ENCODE data around the gene KLHL36.

The KLHL36 gene

DNA sequence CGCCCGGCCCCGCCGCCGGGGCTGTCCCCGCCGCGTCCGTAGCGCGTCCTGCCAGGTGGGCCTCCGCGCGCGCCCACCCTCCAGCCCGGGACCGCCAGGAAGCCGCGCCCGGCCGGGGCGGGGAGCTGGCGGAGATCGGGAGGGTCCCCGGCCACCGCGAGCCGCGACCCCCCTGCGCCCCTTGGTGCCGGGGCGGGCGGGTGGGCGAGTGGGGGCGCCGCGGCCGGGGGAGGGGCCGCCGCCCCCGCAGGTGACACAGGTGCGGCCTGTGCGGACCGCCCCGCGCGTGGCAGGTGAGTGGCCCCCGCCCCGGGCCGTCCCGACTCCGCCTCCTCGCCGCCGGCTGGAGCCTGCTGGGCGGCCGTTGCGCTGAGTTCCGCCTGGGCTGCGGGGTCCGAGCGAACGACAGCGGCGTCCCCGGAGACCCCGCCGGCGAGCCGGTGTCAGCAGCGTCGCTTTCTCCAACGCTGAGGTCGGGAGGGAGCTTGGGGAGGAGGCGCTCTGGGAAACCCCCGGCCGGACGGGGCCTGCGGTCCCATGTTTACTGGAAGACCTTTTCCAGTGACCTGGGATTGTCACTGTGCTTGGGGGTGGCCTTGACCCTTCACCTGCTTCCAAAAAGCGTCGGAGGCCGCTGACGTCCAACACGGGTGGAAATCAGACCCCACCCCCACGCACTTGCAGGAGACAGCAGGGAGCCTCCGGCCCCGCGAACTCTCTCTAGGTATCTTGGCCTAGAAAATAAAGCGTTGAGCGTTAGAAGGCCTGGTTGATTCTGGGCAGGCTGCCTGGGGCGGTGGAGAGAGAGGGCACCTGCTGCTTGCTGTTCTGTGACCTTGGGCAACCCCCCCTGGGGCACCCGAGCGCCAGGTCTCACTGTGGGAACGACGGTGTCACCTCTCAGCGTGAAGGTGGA lies 542 bp downstream of the KLHL36 start:
- peak; percentile 57 for DNase-seq

DNA sequence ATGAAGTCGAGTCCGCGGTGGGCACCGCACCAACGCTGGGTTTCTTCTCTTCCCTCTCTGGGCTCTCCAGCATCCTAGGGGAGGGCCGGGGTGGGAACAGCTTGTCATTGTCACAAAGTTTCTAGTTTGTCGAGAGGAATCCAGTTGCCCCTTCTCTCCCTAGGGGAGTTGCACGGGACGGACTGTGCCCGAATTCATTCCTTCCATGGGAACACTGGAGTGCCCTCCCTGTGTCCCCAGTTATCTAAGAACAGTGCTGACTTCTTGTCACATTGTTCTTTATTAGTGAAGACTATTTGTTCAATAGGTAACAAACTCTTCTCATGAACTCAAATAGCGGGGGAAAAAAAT lies 1.2 kb downstream of the KLHL36 start:
- DNase-seq: no peak

DNA sequence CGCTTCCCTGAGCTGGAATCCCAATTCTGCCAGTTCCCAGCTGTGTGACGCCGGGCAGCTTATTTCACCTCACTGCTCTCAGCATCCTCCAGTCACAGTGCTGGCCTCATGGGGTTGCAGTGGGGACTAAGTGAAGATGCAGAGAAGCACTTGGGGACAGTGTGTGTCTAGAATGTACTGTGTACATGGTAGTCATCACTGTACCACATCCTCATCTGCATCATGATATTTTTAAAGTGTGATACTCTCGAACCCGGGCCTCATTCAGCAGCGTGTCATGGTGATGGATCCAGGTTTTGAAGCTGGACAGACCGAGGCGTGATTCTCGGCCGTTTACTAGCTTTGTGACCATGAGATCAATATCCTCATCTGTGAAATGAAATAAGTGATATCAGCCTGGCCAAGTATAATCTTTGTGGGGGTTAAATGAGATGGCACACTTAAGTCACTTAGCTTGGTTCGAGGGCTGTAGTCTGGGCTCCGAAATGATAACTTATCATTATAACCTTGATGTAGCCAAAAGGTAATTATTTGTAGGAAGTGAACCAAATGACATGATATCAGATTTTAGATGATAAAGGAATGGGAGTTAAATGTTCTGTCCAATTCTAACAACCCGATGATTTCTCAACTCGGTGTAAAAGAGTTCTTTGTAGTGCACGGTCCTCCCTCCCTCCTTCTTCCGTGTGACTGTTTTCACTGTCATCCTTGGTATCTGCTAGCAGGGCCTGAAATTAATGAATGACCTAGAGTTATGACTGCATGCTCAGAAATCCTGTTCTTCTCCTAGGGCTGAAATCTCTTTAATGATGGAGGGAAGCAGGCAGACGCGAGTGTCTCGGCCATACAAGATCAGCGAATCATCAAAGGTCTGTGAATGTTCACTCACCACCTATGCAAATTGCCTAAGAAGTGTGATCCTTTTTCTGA lies 2.0 kb downstream of the KLHL36 start:
- no peak for DNase-seq

DNA sequence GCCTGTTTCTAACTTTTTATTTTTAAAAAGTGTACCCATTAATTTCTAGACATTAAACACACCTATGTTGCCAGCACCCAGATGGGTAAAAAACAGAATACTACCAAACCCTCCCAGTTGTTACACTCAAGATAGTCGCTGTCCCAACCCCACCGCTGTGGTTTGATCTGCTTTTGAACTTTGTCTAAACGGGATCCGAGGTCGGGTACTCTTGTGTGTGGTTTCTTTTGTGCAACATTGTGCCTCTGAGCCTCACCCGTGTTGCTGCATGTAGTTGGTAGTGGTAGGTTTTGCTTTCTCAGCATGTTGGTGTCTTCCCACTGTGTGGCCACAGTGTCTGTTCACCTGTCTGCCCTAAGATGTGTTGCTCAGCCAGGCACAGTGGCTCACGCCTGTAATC lies 4.3 kb downstream of the KLHL36 start:
- peak; percentile 42 for DNase-seq

DNA sequence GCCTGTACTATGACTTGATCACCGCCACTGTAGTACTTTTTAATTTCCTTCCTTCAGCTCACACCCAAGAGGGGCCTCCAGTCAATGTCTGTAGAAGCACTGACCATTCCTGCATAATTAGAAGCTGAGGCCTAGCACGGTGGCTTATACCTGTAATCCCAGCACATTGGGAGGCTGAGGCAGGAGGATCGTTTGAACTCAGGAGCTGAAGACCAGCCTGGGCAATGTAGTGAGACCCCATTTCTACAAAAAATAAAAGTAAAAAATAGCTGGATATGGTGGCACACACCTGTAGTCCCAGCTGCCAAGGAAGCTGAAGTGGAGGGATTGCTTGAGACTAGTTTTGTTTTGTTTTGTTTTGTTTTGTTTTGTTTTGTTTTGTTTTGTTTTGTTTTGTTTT lies 5.9 kb downstream of the KLHL36 start:
- no peak for DNase-seq

DNA sequence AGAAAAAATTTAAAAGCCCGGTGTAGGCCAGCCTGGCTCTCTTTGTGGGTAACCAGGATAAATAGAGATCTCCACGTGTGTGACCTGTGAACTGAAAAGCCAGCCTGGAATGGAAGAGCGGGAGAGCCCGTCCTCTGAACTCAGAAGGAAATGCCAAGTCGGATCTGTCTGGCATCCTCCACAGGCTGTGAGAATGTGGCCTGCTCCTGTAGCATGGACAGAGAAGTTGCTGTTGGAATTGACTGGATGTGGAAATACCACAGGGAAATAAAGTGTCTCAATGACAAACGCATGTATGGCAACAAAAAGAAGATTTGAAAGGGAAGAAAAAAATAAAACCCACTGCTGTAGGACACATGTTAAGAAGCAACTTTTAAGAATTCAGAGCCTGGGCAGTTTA lies 6.7 kb downstream of the KLHL36 start:
- no peak for DNase-seq

DNA sequence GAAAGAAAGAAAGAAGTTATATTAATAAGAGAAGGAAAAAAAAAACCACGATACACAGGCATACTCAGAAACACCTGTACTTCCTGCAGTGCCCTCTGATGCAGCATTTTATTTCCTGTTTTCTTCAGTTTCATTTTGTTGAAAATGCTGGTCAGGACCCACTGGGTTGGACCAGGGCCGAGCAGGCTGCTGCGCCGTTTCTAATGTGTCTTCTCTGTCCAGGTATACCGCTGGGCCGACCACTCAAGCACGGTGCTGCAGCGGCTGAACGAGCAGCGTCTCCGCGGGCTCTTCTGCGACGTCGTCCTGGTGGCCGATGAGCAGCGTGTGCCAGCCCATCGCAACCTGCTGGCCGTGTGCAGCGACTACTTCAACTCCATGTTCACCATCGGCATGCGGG lies 8.3 kb downstream of the KLHL36 start:
- no peak for DNase-seq

DNA sequence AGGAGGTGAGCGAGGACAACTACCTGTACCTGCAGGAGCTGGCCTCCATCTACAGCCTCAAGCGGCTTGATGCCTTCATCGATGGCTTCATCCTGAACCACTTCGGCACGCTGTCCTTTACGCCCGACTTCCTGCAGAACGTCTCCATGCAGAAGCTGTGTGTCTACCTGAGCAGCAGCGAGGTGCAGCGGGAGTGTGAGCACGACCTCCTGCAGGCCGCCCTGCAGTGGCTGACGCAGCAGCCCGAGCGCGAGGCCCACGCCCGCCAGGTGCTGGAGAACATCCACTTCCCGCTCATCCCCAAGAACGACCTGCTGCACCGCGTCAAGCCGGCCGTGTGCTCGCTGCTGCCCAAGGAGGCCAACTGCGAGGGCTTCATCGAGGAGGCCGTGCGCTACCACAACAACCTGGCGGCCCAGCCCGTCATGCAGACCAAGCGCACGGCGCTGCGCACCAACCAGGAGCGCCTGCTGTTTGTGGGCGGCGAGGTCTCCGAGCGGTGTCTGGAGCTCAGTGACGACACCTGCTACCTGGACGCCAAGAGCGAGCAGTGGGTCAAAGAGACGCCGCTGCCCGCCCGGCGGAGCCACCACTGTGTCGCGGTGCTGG lies 9.0 kb downstream of the KLHL36 start:
- DNase-seq: no peak

DNA sequence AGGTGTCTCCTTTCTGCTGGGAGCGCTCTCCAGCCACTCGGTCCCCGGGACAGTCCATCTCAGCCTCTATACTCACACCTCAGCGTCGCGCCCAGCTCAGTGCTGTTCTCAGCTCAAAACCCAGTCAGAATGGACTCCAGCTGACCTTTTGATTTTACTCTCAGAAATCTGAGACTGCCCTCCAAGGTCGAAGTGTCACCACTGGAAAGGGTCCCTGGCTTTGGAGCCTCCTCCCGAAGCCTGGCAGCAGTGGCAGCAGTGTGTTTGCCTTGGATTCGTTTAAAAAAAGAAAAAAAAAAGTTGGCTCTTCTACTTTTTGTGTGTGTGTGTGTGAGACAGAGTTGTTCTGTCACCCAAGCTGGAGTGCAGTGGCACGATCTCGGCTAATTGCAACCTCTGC lies 10.4 kb downstream of the KLHL36 start:
- no peak for DNase-seq

DNA sequence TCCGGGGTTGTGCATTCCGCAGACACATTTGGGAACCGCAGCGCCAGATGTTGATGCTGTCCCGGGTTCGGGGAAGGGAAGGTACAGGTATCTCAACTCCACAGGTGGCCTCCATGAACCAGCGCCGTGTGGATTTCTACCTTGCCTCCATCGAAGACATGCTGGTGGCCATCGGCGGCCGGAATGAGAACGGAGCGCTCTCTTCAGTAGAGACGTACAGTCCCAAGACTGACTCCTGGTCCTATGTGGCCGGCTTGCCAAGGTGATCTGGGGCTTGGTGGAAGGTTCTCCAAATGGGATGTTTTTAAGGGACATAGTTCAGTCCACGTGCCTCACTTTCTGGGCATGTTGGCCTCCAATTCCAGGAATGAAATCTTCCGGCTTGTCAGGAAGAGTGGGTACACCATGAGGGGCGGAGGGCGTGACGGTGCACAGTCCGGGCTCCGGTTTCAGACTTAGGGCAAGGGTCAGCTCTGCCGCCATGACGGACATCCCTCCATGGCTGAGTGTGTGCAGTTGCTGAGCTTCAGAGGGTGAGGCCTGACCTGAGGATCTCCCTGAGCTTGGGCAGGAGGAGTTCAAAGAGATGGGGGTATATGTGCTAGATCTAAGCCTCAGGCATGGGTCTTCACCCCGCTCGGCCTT lies 11.5 kb downstream of the KLHL36 start:
- DNase-seq: no peak

DNA sequence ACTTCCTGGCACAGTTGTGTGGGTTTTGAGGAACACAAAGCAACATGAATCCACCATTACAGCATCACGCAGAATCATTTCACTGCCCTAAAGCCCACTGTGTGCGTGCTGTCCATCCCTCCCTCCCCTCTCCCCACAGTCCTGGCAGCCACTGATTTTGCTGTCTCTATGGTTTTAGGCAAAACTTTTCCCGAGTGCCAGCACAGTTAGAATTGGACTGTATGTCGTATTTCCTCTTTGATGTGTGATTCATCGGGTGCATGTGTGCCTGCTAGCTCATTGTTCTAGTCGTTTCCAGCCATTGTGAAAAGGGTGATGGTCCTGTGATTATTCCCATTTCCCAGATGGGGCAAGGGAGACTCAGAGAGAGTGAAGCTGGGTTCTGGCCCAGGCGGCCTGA lies 12.7 kb downstream of the KLHL36 start:
- DNase-seq: no peak

DNA sequence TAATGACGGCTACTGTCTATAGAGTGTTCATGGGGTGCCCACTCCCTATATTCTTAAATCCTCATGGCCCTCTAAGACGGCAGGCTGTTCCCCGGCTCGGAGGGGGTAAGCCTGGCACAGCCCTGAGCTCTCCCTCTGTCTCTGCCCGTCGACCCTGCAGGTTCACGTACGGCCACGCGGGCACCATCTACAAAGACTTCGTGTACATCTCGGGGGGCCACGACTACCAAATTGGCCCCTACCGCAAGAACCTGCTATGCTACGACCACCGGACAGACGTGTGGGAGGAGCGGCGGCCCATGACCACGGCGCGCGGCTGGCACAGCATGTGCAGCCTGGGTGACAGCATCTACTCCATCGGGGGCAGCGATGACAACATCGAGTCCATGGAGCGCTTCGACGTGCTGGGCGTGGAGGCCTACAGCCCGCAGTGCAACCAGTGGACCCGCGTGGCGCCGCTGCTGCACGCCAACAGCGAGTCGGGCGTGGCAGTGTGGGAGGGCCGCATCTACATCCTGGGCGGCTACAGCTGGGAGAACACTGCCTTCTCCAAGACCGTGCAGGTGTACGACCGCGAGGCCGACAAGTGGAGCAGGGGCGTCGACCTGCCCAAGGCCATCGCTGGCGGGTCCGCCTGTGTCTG lies 13.2 kb downstream of the KLHL36 start:
- no peak for DNase-seq

DNA sequence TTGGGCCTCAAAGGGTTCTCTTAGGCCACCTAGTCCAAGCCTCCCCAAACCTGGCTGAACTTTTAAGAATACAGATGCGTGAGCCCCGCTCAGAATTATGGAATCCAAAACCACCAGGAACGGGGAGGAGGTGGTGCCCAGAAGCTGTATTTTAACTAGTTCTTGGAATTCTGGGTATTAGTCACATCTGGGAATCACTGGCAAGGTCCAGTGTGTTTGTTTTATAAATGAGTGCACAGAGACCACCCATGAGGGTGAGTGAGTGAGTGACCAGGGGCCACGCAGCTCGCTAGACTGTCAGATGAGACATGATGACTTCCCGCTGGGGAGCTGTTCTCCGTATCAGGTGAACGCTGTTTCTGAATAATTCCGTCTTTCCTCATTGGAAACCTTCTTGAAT lies 14.2 kb downstream of the KLHL36 start:
- no peak for DNase-seq

DNA sequence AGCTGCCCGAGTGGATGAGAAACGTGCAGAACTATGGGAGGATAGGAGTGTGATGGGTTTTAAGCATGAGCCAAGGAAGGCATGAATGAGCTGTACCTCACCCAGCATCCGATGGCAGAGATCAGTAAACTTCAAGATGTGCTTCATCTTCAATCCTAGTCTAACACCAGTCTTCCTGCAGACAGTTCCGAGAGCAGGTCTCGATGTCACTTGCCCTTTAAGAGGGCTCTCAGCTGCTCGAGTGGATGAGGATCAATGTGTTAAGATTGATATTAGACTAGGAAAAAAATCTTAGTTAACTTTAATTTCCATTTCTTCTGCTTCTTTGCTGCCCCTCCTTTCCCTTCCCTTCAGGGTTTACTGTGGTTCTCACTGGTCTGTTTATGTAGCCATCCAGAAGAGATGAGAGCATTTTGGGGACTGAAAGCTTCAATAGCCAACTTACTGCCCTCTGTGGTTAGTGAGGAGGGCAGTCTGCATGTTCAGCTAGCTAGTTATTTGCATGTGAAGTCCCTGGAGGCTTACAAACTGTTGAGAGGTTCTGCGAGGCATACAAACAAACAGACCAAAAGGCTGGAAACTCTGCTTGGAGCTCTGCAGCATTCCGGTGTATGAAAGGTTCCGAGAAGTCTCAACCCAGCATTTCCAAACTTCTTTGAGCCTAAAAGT lies 15.3 kb downstream of the KLHL36 start:
- DNase-seq: no peak

DNA sequence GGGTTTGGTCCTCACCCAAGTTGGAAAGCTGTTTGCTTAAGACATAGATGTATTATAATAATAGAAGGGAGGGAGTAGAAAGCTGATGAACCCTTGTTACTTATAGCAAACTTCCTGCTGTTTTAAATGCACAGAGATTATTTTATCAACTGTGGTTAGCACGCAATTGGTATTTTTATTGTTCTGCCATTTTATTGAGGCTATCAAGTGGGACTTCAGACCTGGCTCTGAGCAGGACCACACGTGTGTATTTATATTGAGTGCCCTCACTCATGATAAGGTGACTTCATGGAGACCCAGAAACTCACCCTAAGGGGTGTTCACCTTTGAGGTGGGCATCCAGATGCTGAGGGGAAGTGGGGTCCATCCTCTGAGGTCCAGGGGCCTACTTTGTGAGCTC lies 17.0 kb downstream of the KLHL36 start:
- no peak for DNase-seq

DNA sequence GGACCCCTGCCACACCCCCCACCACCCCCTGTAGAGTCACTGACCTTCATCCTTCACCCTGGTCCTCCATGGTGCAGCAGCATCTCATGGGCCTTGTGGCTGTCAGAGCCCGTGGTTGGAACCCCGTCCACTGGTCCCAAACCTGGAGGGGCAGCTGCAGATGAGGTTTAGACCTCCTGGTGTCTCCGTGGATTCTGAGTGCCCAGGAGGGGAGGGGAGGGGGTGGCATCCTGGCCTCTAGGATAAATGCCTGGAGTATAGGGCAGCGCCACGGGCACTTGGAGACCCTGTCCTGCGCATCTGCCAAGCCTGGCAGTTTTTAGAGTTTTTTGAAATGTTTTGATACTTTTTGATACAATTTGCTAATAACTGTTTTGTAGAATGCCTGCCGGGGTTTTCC lies 17.5 kb downstream of the KLHL36 start:
- no peak for DNase-seq

DNA sequence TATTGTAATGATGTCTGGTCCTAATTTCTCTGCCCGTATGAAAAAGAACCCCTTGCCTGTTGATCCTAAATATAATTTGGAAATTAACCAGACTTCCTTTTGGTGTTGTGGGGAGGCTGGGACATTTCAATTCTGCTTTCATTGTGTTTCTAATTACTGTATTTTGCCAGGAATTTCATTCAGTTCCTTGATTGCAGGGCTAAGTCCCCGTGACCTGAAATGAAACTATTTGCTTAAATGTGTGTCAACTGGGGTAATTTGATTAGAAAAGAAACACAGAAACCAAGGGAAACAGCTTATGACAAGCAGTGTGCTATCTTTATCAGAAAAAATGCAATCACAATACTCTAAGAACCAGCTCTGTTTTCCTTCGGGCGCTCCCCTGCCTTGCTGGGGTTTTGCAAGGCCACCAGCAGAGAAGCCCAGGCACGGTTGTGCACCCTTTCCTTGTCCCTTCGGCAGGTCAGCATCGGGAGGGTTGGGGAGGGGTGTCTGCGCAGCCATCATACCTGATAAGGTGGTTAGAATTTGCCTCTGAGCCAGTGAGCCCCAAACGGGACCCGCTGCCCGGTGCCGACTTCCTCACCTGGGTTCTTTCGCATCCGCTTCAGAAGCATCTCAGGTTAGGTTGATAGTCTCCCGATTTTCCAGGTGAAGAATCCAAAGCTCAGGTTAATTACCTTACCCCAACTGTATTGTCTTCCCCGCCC lies 19.4 kb downstream of the KLHL36 start:
- DNase-seq: no peak

DNA sequence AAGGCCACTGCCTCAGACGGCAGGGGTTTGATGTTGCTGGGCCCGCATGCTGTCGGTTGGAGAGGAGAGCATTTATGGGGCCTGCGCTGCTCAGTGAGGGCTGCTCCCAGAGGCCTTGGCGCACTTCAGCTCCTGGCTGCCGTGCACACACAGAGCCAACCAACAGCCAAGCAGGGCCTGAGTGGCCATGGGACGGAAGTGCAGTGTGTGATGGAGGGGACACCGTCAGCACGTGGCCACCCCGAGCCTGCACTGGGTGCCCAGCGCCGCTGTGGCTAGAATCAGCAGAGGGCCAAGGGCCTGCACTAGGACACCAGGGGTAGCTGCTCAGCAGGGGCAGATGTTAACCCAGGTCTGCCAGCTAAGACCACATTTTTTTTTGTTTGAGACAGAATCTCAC lies 21.8 kb downstream of the KLHL36 start:
- no peak for DNase-seq

DNA sequence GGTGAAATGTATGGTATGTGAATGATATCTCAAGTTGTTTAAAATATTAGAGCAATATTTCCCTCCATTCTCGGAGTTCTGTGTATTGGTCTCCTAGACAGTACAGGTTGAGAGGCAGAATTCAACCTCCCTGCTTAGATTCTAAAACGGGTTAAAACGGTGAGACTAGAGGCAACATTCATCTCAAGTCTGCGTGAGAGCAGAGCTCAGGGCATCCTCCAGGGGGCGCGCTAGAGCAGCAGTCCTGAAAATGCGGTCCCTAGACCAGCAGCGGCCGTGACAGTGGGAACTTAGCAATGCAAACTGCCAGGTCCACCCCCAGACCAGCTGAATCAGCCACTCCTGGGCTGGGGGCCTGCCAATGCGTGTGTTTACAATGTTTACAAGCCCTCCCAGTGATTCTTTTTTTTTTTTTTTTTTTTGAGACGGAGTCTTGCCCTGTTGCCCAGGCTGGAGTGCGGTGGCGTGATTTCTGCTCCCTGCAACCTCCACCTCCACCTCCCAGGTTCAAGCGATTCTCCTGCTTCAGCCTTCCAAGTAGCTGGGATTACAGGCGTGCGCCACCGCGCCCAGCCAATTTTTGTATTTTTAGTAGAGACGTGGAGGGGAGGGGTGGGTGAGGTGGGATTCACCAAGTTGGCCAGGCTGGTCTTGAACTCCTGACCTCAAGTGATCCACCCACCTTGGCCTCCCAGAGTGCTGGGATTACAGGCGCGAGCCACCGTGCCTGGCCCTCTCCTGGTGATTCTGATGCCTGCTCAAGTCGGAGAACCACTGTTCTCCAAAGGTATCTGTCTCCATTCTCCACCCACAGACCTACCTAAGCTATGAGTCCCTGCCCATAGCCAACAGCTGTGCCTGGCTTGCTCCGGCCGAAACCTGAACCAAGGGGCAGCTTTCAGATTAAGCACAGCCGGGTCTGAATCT lies 24.2 kb downstream of the KLHL36 start:
- DNase-seq: peak; percentile 76

DNA sequence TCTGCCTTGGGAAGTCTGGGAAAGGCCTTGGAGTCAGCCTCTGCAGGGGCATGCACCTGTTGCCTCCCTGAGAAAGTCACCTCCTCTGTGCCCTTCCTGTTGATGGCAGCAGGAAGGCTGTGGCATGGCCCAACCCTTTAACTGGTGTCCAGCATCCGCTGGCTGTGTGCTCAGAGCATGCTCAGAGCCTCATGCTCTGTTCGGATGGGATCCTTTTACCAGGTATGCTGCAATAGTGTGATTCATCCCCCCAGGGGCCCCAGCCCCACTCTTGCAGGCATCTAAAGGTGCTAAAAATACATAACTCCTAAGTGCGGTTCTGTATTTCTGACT lies 24.9 kb downstream of the KLHL36 start:
- DNase-seq: no peak
